ENCODE measurements around the gene BCL11A. TPM values are rescaled to one million over a fixed set of nuclear protein-coding genes. Genes with fewer than 3 reads are reported as not detected.
A peak's percentile ranks its signal among the peaks of the same experiment; 100 is the strongest.

BCL11A gene
- total RNA-seq, 1 experiment from 2014 or later: 91.4 TPM

DNA sequence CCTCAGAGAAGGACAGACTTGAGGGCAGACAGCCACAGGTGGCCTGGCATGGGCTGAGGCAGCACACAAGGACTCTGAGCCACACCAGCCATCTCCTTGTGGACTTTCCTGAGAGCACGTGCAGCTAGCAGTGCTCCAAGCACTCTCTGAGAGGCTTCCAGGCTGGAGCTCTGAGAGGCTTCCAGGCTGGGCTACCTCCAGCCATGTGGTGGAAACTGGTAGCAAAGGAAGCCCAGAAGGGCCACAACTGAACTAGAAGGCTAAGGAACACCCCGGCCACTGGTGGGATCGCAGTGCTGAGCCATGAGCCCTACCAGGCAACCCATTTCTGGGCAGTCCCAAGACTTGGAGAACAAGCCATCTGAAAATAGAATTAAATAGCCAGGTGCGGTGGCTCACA, 39.5 kb downstream of the BCL11A start:
- Histone ChIP-seq H2BK5ac (ENCODE audit: insufficient read length, low read length) (no peak overlapping the region), H3K23me2 (ENCODE audit: insufficient read length, low read depth, low read length, poor library complexity, severe bottlenecking) (no peaks in the 10 kb centered on the region), H3K79me1 (ENCODE audit: insufficient read depth, low read depth, low read length, poor library complexity, severe bottlenecking) (peaks cover 18% of the 10 kb centered on the region), H4K5ac (ENCODE audit: insufficient read length, low read depth, low read length) (no peak overlapping the region), H3K4me2 (ENCODE audit: insufficient read depth, insufficient read length, low read length) (no peak overlapping the region), H3K27me3 (ENCODE audit: insufficient read depth, low read length) (no peaks in the 10 kb centered on the region), H4K91ac (ENCODE audit: insufficient read length, low read depth, low read length) (no peak overlapping the region), H2BK15ac (ENCODE audit: low read depth, low read length) (no peak overlapping the region), H2BK12ac (ENCODE audit: insufficient read length, low read depth, low read length) (no peak overlapping the region), H3K14ac (ENCODE audit: insufficient read depth, low read length) (peak overlapping the region; percentile 36; the same call in 1 of the 2 replicates), H3K79me2 (ENCODE audit: insufficient read depth, low read length) (peaks cover 36% of the 10 kb centered on the region; the same call in 1 of the 2 replicates), H4K8ac (replicated peaks; ENCODE audit: insufficient read length, low read depth, low read length) (no peak overlapping the region), H2AFZ (ENCODE audit: low read length) (no peak overlapping the region), H3K18ac (ENCODE audit: insufficient read length, low read depth, low read length) (no peak overlapping the region), H3K56ac (ENCODE audit: insufficient read length, low read depth, low read length) (no peak overlapping the region), H2BK120ac (ENCODE audit: low read depth, low read length, poor library complexity, severe bottlenecking) (no peak overlapping the region), H3K9ac (ENCODE audit: extremely low read depth, insufficient read length, low read length) (no peak overlapping the region), H3K27ac (ENCODE audit: insufficient read length, low read depth, low read length) (no peak overlapping the region), H3K23ac (ENCODE audit: insufficient read length, low read depth, low read length) (no peak overlapping the region), H3K4ac (ENCODE audit: low read depth, low read length) (no peak overlapping the region), H4K20me1 (ENCODE audit: control insufficient read depth, insufficient read depth, insufficient read length) (no peaks in the 10 kb centered on the region), H3K9me3 (ENCODE audit: control insufficient read depth, low read depth, low read length) (no peaks in the 10 kb centered on the region), H2BK20ac (ENCODE audit: low read depth, low read length, poor library complexity, severe bottlenecking) (no peak overlapping the region), H3K4me1 (ENCODE audit: insufficient read depth, low read length) (peaks cover 48% of the 10 kb centered on the region), H3T11ph (ENCODE audit: low read length) (no peak overlapping the region), H2AK5ac (ENCODE audit: insufficient read length, low read length) (no peak overlapping the region)
- no CpG with 5 or more reads among the region's 4 CpGs for WGBS (ENCODE audit: extremely low coverage, insufficient read length, low lambda C conversion rate)
- DNase-seq: no peak
- Mint-ChIP-seq H3K36me3 (ENCODE audit: insufficient read depth in 1 of 3, low read depth in 3 of 3) (peaks cover 7 to 52% (median 42%) of the 10 kb centered on the region in 3 experiments; a peak in 6 of 7 replicates), H3K4me3 (no peak overlapping the region), H3K27me3 (ENCODE audit: low read depth) (no peaks in the 10 kb centered on the region), H3K27ac (peak overlapping the region in 1 of 3 experiments; percentile 29; a peak in 1 of 7 replicates), H3K9me3 (no peaks in the 10 kb centered on the region), H3K4me1 (peaks cover 85 to 92% of the 10 kb centered on the region in 2 experiments)
- TF ChIP-seq, protein P1, sequence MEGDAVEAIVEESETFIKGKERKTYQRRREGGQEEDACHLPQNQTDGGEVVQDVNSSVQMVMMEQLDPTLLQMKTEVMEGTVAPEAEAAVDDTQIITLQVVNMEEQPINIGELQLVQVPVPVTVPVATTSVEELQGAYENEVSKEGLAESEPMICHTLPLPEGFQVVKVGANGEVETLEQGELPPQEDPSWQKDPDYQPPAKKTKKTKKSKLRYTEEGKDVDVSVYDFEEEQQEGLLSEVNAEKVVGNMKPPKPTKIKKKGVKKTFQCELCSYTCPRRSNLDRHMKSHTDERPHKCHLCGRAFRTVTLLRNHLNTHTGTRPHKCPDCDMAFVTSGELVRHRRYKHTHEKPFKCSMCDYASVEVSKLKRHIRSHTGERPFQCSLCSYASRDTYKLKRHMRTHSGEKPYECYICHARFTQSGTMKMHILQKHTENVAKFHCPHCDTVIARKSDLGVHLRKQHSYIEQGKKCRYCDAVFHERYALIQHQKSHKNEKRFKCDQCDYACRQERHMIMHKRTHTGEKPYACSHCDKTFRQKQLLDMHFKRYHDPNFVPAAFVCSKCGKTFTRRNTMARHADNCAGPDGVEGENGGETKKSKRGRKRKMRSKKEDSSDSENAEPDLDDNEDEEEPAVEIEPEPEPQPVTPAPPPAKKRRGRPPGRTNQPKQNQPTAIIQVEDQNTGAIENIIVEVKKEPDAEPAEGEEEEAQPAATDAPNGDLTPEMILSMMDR (conservative IDR thresholded peaks at IDR 0.05): no peak
